ENCODE data around the gene MXRA8.

Gene MXRA8

GRCh38 chr1:1333551-1334241 lies 24.7 kb downstream of the MXRA8 start:
- no peak for DNase-seq

DNA sequence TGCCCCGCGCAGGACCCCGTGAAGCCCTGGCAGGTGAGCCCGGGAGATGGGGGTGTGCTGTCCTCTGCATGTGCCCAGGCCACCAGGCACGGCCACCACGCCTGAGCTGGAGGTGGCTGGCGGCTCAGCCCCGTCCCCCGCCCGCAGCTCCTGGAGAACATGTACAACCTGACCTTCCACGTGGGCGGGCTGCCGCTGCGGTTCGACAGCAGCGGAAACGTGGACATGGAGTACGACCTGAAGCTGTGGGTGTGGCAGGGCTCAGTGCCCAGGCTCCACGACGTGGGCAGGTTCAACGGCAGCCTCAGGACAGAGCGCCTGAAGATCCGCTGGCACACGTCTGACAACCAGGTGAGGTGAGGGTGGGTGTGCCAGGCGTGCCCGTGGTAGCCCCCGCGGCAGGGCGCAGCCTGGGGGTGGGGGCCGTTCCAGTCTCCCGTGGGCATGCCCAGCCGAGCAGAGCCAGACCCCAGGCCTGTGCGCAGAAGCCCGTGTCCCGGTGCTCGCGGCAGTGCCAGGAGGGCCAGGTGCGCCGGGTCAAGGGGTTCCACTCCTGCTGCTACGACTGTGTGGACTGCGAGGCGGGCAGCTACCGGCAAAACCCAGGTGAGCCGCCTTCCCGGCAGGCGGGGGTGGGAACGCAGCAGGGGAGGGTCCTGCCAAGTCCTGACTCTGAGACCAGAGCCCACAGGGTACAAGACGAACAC lies 25.4 kb downstream of the MXRA8 start:
- no peak for DNase-seq

GRCh38 chr1:1332031-1332755 lies 26.2 kb downstream of the MXRA8 start:
- DNase-seq = no peak

- DNase-seq = no peak
Measured at GRCh38 chr1:1331068-1331965, 27.0 kb downstream of the MXRA8 start, which contains the start of gene TAS1R3. TAS1R3 (plus strand) TSS chr1:1331280; CDS start chr1:1331346, 66 bp downstream.

DNA sequence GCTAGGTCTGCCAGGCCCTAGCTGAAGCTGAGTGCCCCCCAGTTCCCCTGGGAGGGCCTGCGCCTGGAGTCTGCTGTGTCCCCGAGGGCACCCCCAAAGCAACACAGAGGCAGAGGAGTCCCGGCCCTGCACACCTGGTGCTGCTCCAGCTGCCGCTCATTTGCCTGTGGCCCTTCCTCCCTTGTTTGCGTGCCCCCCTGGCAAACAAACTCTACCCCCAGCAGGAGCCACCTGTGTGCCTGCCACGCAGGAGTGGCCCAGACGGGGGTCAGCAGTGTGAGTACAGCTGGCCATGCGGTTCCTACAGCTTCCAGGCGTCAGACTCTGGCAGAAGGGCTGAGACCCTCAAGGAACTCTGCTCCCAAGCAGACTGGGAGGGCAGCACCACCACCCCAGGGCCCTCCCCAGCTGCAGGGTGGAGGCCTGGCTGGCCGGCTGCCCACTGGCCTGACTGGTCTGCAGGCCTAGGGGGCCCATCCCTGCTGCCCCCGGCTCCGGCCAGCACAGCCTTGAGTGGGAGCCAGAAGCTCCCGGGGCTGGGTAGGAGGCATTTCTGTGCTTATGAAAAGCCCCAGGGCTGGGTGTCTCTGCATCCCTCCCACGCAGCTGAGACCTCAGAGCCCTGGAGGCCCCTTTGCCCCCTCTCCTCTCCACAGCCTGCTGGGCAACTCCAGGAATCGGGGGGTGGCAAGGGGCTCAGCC lies 27.8 kb downstream of the MXRA8 start:
- no peak for DNase-seq

DNA sequence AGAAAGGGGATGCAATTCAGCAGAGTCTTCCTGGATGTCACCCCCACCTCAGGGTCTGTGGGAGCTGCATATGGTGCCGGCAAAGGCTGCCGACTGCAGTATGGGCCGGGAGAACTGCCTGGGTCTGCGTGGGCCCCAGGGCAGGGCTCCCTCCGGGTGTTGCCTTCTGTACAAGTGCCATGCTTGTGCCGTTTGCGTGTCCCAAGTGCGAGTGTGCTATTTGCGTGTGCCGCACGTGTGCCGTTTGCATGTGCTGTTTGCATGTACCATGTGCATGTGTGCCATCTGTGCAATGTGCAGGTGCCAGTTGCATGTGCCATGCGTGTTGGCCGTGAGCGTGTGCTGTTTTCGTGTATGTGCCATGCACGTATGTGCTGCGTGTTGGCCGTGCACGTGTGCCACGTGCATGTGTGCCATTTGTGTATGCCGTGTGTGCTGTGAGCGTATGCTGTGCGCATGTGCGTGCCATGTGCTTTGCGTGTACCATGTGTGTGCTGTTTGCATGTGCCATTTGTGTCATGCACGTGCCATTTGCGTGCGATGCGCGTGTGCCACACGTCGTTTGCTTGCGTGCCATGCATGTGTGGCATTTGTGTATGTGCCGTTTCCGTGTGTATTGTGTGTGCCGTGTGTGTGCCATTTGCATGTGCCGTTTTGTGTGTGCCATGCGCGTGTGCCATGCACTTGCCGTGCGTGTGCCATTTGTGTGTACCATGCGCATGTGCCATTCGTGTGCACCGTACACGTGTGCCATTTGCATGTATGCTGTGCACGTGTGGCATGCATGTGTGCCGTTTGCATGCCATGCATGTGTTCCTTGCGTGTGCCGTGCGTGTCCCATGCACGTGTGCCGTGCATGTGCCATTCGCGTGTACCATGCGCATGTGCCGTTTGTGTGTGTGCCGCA lies 28.8 kb downstream of the MXRA8 start:
- no peak for DNase-seq

GRCh38 chr1:1328254-1328653 lies 30.1 kb downstream of the MXRA8 start:
- DNase-seq = no peak

- DNase-seq = no peak
Measured at GRCh38 chr1:1327291-1327690, 31.1 kb downstream of the MXRA8 start.

- DNase-seq = no peak
Measured at GRCh38 chr1:1326075-1326605, 32.2 kb downstream of the MXRA8 start.

DNA sequence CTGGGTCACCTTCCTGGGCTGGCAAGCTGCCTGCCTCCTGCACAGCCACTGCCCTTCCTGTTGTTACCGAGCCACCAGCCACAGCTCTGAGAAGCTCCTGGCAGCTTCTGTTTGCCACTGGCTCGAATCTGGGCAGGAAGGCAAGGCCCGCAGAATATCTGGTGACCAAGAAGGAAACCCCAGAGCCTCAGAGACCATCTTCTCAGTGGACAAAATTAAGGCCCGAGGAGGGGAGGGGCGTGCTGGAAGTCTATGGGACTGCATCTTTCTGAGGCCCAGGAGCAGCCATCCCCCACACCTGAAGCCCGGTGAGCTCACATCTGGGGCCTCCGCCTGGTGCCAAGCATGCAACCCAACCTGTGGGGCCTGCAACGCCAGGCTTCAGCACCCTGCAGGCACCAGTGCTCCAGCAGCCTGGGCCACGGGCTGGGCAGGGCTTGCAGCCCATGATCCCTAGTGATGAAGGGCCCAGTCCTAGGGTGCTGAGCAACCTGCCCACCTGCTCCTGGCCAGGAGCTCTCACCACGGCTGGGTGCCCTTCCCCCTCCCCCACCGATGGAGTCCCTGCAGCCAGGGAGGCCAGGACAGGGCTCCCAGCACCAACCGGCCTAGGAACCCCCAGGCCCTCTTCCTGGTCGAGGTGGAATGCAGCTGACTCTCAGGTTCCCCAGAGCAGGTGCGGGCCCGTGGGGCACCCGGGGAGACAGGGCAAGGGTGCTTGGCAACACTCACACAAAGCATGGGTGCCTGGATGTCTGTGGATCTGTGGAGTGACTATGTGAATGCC lies 32.9 kb downstream of the MXRA8 start:
- DNase-seq = no peak

DNA sequence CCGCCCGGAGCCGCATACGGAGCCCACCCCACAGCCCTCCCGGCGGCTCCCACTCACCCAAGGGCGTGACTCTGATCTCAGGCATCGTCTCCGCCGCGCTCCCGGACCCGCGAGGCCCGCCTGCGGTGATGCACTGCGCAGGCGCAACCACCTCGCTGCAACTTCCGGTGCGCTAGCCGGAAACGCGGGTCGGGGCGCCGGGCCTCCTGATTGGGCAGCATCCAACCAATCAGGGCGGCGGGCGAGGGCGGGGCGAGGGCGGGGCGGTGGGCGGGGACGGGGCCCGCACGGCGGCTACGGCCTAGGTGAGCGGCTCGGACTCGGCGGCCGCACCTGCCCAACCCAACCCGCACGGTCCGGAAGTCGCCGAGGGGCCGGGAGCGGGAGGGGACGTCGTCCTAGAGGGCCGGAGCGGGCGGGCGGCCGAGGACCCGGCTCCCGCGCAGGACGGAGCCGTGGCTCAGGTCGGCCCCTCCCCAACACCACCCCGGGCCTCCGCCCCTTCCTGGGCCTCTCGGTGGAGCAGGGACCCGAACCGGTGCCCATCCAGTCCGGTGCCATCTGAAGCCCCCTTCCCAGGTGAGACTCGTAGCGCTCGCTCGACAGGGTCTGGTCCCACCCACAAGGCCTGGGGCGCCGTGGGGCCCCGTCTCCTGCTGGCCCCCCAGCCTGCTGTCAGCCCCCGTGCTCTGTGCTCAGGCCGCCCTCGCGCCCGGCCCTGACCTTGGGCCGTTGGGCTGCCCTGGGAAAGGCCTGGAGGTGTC lies 33.6 kb downstream of the MXRA8 start, which contains the start of the genes CPTP and INTS11:
Gene CPTP, plus strand, starts transcription at position 279 of the 764 bp plus-strand sequence. CDS start 2,109 bp downstream, outside the sequence.
Gene INTS11, minus strand, starts transcription at position 137 of the 764 bp plus-strand sequence. Its CDS starts 52 bp downstream, at position 85.
- DNase-seq = peak; percentile 95

DNA sequence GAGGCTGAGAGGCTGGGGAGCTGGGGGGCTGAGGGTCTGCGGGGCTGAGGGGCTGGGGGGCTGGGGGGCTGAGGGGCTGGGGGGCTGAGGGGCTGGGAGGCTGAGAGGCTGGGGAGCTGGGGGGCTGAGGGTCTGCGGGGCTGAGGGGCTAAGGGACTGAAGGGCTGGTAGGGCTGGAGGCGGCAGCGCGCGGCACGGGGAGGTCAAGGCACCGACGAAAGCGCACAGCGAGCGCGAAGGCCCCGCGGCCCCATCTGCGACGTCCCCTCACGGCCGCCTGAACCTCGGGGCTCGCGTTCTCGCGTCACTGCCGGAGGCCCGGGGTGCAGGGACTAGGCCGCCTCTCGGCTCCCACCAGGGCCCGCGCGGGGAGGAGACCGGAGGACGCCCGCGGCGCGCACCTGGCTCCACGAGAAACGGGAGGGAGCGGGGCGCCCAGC lies 34.3 kb downstream of the MXRA8 start:
- DNase-seq = no peak

DNA sequence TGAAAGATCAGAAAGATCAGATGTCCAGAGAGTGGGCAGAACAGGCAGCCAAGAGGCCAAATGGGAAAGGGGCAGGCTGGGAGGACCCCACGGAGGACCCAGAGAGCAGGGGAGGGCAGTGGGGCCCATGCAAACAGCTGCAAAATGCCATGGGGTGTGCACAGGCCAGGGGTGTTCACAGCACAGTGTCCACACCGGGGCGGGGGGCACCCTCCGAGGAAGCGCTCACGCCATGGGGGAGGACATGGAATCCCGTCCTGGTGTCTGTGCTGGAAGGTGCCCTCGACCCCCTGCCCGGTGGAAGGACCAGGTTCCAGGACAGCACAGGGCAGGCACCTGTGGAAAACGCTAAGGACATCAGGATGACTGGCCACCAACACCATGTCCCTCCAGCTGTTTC lies 35.4 kb downstream of the MXRA8 start:
- no peak for DNase-seq

- no peak for DNase-seq
Measured at GRCh38 chr1:1322418-1322817, 35.9 kb downstream of the MXRA8 start.

GRCh38 chr1:1321477-1321876 lies 36.9 kb downstream of the MXRA8 start:
- no peak for DNase-seq

- no peak for DNase-seq
Measured at GRCh38 chr1:1320666-1321448, 37.5 kb downstream of the MXRA8 start.

DNA sequence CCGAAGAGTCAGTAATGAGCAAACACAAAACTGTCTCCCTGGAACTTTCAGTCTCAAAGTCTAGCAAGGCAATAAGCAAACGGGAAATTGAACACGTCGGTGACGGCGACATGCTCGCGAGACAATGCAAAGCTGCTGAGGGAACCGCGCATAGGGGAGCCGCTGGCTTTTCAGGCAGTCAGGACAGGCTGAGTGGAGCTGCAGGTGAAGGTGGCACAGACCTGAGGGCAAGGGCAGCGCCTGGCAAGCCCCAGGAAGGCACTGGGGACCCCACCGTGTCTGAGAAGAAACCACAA lies 38.8 kb downstream of the MXRA8 start:
- DNase-seq = no peak
